NCI-H146 treated with DMSO at 0.1 percent for 48 hours (cell line): Measurements from ENCODE around the gene LPIN1.

Experiments used
- DNase-seq: peaks from one replicate; lab custom pipeline; 2025; ENCODE audit not compliant: unreplicated experiment; lab: John Stamatoyannopoulos, UW

LPIN1 gene, protein sequence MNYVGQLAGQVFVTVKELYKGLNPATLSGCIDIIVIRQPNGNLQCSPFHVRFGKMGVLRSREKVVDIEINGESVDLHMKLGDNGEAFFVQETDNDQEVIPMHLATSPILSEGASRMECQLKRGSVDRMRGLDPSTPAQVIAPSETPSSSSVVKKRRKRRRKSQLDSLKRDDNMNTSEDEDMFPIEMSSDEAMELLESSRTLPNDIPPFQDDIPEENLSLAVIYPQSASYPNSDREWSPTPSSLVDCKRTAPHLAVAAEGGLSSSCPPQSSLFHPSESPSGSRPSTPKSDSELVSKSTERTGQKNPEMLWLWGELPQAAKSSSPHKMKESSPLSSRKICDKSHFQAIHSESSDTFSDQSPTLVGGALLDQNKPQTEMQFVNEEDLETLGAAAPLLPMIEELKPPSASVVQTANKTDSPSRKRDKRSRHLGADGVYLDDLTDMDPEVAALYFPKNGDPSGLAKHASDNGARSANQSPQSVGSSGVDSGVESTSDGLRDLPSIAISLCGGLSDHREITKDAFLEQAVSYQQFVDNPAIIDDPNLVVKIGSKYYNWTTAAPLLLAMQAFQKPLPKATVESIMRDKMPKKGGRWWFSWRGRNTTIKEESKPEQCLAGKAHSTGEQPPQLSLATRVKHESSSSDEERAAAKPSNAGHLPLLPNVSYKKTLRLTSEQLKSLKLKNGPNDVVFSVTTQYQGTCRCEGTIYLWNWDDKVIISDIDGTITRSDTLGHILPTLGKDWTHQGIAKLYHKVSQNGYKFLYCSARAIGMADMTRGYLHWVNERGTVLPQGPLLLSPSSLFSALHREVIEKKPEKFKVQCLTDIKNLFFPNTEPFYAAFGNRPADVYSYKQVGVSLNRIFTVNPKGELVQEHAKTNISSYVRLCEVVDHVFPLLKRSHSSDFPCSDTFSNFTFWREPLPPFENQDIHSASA

DNA sequence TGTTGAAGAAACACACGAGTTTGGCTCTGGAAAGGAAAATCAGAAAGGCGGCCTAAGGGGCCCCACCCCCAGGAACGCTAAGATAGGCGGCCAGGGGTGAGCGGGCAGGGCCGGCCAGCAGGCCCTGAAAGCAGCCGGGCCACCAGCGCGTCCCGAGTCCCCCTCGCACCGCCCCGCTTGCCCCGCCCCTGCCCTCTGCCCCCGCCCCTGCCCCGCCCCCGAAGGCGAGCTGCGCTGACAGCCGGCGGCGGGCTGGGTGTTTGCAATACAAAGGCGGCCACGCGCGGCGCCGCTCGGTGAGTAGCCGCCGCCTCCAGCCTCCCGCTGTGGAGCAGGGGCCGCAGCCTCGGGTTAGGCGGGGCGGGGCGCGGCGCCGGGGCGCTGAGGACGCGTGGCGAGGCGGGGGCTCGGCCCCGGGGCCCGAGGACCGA is at the start of gene LPIN1:
Gene LPIN1 (plus strand): TSS at position 257 of the 431 bp plus-strand sequence. CDS start 18,910 bp downstream, outside the sequence.
- peak; percentile 67 for DNase-seq

DNA sequence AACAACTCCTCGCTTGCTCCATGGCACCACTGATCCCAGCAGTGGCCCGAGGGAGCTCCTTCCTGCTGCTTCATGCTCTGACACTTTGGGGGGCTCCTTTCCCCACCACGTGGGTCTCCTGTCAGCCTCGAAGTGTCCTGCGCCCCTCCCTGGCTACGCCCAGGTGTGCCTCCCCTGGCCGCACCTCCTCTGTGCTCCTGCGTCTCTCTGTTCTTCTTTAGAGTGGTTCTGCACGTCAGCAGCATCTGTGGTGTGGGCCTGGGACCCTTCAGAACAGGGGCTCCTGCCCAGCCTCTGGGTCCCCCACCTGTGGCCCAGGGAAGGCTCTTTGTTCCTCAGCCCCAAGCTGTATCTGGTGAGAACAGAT is 49.7 kb upstream of the LPIN1 start:
- DNase-seq, result no peak

DNA sequence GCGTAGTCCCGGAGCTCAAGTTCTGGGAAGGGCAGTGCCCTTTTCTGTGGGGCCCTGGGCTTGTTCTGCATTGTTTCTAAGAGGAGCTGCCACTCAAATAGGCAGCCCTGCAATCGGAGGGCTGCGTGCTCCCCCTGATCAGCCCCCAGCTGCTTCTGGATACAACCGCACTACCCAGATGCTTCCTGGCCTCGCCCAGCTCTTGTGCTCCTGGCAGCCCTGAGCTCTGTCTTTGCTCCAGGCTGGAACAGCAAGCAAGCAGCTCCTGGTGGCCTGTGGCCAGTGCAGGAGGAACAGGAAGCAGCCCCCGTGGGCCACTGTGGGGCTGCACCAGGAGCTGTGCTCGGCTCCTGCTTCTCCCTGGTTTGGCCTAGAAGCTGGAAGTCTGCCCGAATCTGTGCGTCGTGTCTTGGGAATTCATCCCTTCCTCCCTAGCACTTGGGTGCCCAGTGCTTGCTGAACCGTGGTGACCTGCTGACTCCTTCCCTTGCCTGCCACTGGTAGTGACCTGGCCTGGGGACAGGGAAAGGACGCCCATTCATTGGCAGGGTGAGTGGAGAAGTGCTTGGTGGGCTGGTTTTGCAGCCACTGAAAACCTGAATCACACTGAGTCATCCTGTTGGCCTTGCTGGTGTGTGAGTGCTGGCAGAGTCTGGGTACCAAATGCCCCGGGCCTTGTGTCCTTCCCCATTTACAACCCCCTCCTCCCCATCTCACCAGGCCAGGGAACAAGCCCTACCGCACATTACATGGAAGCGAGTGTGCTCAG is 49.1 kb upstream of the LPIN1 start:
- no peak for DNase-seq

DNA sequence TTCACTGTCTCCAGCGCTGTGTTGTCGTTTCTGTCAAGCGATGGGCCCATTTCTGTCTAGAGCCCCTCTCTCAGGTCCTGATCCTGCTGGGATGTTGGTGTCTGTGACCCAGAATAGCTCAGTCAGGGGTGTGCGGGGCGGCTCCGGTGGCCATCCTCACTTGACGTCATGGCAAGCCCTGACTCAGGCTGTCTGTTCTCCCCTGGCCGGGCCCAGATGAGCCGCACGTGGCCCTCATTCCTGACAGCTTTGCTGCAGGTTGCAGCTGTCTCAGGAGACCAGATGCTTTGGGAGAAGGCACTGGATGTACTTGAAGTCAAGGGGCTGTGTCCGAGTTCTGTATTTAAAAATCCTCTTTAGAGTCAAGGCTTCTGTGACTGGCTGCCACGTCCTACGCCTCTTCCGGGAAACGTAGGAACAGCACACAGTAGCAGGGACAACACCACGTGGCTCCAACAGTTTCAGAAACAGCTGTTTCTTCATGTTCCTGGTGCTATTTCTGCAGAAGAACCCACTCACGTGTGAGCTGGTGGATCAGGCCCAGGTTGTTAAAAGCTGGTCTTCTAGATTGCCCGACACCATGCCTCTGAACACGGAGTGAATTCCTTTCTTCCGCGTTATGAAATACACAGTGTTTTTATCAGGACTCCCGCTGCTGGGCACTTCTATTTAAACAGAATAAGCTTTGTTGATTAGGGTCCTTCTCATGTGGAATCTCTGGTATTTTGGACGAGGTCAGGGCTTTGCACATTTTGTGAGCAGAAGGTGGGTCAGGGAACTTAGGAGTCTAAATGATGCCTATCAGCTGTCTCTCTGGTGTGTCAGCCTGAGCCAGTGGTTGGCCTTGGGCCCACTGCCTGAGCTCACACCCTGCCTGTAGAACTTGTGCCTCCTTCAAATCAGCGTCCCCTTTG is 48.2 kb upstream of the LPIN1 start:
- DNase-seq, result no peak

DNA sequence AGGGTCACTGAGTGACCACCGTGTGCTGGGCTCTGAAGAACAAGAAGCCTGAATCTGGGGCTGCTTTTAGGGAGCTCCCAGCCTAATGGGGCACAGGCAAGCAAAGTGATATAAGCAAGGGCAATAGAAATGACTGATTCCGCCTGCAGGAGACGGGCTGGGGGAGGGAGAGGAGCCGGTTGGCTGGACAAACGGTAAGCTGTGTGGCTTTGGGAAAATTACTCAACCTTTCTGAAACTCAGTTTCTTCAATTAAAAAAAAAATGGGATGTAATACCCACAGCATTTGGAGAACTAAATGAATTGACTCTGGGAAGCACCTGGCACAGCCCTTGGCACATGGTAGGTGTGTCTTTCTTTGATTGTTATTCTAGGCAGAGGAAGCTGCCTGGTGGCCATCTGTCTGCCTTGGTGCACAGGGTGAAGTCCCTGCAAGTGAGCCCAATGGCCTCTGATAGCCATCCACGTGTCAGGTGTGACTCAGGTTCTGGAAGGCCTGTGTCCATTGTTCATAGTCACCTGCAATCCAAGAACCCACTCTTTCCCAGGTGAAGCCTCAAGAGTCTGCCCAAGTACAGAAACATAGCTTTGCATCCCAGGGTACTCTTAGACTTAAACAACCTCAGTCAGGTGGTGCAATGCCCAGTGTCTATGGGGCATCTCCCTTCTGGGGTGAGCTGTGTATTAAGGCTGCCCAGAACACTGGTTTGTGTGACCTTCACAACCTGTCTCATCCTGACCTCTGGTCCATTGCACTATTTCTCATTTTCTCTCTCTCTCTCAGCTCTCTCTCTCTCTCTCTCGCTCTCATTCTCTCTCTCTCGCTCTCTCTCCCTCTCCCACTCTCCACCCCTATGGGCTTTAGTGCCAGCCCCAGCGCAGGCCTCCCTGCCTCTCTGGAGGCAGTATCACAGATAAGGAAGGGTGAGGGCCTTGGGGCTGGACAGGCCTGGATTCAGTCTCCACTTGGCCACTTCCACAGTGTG is 46.5 kb upstream of the LPIN1 start:
- DNase-seq, result no peak

DNA sequence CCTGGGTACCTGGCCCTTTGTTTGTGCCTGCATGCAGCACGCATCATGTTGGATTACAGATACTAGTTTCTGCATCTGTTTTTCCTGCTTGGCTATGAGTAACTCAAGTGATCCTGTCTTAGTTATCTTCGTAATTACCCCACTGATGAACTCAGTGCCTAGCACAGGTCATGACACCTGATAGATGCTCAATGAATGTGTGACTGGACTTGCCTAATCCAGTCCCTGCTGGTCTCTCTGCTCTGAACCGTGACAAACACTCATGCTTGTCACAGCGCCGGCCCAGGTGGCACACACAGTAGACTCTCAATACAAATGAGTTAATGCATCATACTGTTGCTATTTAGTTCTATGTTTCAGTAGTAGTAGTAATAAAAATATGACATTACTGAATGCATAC is 45.2 kb upstream of the LPIN1 start:
- no peak for DNase-seq

DNA sequence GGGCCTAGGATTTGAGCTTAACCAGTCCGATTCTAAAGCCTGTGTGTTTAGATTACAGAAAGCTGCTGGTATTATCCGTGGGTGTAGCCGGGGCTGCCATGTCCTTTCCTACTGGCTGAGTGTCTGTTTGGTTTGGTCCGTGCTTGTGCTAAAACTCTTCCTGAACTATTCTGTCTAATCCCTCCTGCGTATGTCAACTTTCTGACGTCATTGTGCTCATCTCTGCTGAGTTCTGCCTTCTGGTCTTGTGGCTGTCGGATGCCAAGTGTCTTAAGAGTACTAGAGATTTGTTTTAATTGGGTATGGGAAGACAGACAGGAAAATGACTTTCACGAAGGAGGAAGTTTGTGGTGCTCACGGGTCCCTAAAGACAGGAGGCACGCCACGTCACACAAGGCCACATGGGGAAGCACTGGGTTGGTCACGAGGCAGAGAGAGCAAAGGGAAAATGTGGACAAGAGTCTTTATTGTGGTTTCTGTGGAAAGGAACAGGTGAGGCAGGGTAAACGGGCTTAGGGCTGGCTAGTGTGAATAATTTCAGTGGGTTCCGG is 44.6 kb upstream of the LPIN1 start:
- DNase-seq, result no peak

DNA sequence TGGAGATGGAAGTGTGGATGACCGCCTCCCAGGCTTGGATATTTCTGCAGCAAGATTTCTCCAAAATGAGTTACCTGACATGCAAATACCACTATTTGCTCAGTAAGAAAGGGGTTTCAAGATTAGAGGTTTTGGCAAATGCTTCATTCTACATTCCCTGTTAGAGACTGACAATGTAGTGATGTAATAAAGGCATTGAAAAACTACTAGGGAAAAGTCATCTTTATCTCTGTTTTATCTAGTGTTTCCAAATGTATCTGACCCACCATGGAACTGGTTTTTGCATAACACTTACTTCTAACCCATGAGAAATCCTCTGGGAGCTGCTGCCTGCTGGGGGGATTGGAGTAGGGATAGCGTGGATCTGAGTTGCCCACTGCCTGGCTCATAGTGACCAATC is 43.5 kb upstream of the LPIN1 start:
- no peak for DNase-seq

DNA sequence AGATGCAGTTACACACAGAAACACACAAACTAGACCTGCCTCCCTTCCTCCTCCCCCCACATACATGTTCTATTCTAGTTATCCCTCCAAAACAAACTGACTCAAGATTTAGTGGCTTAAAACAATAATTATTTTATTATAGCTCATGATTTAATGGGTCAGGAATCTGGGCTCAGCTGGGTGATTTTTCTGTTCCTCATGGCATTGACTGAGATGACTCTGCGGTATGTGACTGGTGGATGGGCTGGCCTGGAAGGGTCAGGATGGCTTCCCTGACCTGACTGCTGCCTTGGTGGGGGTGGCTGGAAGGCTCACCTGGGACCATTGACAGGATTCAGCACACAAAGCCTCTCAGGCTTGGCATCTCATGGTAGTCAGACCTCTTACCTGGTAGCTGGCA is 42.7 kb upstream of the LPIN1 start:
- no peak for DNase-seq

DNA sequence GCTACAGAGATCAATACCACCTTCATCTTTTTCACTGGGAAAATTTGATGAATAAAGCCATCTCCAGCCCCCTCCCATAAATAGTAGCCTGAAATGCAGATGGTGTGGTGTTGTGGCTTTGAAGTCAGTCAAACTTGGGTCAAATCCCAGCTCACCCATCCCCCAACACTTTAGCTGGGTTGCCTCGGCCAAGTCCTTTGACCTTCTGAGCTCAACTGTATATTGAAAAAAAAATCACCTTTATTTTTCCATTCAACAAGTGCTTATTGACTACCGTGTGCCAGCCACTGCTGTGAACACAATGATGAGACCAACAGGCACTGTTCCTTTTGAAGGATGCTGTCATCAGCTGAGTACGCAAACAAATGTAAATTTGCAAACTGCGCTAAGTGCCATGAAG is 41.4 kb upstream of the LPIN1 start:
- no peak for DNase-seq

DNA sequence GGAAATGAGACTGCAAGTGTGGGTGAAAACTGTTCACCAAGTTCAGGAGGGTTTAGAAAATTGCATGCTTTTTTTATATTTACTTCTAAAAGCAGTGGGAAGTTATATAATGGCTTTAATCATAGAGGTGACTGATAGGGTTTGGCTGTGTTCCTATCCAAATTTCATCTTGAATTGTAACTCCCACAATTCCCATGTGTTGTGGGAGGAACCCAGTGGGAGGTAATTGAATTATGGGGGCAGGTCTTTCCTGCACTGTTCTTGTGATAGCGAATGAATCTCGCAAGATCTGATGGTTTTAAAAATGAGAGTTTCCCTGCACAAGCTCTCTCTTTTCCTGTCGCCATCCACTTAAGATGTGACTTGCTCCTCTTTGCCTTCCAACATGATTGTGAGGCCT is 40.7 kb upstream of the LPIN1 start:
- DNase-seq, result no peak

DNA sequence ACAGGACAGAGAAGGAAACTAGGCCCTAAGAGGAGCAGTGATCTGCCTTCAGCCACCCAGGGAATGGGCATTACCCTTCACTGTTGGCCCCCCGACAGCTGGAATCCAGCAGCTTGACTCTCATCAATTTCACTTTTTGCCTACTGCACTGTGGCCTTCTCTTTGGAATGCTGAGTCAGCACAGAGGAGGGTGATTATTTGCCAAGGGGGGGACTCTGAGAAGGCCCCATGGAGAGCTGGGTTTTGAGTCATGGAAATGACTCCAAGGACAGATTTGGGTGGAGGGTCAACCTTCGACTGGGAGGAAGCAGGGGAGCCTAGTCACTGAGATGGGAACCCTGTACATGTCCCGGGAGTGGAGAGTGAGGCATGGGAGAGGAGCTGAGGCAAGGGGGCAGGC is 38.3 kb upstream of the LPIN1 start:
- DNase-seq, result no peak

DNA sequence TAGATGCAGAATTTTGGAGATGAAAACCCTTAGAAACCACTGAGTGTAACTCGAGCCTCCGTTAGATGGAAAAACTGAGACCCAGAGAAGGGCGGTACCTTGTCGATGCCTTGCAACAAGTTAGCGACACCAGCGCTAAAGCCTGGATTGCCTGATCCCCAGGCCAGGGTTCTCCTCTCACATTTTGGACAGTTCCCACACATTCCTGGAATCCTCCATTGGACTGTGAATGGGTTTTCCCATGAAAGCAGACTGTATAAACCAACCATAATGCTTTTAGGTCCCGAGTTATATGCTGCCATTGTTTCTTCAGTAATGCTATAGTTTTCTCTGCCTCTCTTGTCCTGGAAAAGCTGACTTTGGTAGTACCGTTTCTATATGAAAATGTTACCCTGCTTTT is 37.1 kb upstream of the LPIN1 start:
- no peak for DNase-seq

DNA sequence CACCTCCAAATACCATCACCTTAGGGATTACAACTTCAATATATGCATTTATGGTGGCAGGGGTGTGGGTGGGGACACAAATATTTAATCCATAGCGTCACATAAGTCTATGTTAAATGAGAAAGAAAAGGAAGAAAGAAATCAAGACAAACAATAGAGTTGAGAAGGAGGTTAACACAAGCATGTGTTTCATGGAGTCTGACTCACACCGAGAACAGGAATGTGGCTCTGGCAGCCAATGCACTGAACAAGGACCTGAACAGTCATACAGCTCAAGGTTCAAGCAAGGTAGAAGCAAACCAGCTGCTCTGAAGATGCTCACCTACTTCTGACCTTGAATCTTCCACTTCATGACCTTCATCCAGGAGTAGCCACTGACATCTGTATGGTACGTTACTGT is 36.2 kb upstream of the LPIN1 start:
- DNase-seq, result no peak

DNA sequence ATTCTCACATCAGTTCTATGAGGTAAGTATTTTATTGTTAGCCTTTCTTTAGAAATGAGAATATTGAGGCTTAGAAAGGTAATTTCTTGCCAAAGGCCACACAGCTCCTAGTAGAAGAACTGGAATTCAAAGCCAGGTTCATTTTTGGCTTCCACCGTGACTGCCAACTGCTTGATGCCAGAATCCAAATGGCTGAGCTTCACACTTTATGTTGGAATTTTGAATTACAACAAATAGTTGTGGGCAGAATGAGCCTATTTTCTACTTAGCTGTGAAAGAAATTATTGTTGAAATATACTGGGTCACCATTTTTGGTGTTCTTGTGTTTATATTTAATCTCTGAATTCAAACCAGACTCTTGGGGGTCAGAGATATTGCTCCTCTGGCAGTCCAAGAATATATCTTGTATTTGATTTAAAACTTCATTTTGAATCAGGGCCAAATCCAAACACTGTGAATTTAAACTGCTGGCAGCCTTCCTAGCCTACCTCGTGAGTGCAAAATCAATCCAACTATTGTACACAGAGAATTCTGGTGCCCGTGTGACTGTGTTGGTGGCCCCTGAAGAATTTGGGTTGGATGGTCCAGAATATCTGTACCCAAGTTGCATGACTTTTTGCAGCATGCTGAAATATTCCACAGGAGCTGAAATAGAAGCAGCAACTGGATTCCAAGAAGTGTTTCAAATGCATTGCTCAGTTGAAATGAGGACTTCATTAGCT is 35.6 kb upstream of the LPIN1 start:
- no peak for DNase-seq

DNA sequence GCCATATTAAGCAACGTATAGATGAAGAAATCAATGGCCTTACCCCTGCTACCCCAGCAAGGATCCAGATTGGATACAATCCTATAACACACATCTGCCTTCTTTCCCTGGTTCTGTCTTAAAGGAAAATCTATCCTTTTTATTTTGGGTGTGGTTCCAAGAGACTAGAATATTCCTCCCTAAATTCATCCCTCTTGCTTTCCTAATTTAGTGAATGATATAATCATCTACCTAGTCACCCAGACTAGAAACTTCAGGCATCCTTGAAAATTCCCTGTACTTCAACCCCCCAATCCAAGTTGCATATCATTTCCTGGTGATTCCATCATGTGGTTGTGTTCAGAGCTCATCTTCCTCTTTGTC is 35.1 kb upstream of the LPIN1 start:
- DNase-seq, result no peak

DNA sequence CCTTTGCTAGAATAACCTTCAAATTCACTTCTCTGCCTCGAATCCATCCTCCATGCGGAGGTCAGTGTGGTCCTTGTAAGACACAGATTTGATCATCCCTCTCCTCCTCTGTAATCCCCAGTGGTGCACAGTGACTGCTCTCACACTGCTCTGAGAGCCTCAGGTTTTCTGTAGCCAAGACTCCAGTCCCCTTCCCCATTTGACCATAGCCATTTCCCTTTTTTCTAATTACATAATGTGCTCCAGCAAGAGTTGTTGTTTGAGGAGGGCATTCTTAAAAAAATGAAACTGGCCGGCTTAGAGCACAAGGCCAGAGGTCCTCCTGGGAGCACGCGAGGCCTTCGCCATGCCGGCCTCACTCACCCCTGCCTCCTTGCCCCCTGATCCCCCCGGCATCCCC is 34.7 kb upstream of the LPIN1 start:
- DNase-seq, result no peak

DNA sequence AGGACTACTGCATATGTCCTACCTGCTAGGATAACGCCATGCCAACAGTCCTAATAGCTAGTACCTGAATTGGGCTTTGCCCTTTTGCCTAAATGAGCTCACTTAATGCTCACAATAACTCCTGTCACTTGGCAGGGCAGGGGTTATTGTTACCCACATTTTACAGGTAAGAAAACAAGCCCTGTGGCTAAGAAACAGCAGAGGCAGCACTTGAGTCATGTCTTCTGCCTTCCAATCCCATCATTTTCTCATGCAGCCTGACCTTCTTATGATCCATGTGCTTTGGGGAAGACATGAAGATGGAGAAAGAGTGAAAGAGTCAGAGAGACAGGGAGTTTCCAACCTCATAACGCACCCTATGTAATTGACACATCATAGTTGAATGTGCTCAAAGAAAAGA is 33.6 kb upstream of the LPIN1 start:
- DNase-seq, result no peak
